Measurements from ENCODE around the gene C1QC. TPM values are rescaled to one million over a fixed set of nuclear protein-coding genes. Genes with fewer than 3 reads are reported as not detected.

C1QC gene
- total and polyA plus RNA-seq, 11 donors, result 13.9 to 674 (median 50.0) TPM

DNA sequence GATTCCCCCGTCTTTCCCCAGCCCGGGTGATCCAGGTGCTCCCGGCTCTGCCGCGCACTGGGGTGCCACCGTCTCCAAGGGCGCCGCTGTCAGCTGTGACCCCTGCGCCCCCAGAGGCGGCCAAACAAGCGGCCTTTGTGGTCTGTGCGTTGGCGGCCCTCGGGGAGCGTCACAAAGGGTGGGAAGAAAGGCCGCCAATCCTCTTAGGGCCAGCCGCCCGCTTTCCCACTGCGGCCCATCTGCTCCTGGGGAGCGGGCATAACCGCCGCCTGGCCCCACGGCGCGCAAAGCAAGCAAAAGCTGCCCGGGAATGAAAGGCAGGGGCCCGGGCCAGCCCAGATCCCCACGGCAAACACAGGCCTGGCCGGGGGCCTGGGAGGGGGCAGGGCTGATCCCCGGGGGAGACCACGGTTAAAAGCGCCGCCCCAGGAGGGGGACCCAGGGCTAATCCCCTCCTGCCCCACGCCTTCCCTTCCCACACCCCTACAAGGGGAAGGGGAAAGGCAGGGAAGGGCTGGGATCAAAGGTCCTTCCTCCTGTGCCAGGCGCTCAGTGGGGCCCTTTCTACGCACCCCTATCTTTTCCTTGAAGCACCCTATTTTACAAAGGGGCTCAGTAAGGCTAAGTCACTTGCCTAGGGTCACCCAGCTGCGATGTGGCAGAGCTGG, 33.6 kb downstream of the C1QC start:
- 64 to 67% (median 65%) methylated on average over 20 to 37 of the region's 37 CpGs for whole genome bisulfite sequencing, 4 donors
- Histone ChIP-seq H3K9me3 (no peaks in the 10 kb centered on the region), H3K27me3 (peaks cover 2 to 45% (median 16%) of the 10 kb centered on the region in 9 donors), H3K36me3 (no peaks in the 10 kb centered on the region), H3K27ac (no peak overlapping the region), H3K4me3 (no peak overlapping the region), H3K4me1 (no peaks in the 10 kb centered on the region)
- no peak for TF ChIP-seq POLR2A (IDR thresholded peaks at IDR 0.05)
- TF ChIP-seq, protein P1, sequence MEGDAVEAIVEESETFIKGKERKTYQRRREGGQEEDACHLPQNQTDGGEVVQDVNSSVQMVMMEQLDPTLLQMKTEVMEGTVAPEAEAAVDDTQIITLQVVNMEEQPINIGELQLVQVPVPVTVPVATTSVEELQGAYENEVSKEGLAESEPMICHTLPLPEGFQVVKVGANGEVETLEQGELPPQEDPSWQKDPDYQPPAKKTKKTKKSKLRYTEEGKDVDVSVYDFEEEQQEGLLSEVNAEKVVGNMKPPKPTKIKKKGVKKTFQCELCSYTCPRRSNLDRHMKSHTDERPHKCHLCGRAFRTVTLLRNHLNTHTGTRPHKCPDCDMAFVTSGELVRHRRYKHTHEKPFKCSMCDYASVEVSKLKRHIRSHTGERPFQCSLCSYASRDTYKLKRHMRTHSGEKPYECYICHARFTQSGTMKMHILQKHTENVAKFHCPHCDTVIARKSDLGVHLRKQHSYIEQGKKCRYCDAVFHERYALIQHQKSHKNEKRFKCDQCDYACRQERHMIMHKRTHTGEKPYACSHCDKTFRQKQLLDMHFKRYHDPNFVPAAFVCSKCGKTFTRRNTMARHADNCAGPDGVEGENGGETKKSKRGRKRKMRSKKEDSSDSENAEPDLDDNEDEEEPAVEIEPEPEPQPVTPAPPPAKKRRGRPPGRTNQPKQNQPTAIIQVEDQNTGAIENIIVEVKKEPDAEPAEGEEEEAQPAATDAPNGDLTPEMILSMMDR (IDR thresholded peaks at IDR 0.05), result no peak
- ATAC-seq, result no peak
- DNase-seq, result no peak
- intact Hi-C loops (cut with DNase I), result loop anchor here in 1 of 10 donors (10.0 kb wide), 1 partner anchor 248 kb away; no protein-coding TSS in a partner anchor

DNA sequence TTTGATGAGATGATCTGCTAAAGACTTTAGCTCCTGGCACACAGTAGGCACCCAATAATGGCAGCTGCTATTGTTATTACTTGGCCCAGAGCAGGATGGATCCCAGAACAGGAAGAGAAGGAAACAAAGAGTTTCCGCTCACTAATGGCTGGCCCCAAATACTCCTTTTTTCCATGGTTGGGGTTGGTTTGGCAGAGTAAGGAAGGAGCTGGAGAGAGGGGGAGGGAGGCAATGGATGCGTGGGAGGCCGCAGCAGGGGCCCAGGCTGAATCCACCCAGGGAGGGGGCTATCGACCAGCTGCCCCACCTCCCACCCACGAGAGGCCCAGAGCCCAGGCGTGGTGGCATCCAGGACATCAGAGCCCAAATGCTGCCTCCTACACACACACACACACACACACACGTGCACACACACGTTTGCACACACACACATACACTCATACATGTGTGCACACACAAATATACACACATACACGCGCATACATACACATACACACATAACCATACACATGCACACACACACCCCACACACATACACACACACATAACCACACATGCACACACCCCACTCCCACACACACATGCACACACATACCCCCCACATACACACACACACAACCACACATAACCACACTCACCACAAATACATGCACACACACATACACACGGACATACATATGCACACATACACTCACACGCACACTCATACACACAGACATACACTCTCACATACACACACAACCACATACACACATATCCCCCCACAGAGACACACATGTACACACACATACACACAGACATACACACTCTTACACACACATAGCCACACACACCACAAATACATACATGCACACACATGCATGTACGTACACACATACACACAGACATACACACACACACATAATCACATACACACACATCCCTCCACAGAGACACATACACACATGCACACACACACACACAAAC, 34.8 kb downstream of the C1QC start:
- DNase-seq, result no peak
- peaks cover 0 to 33% (median 13%) of the 10 kb centered on the region in 9 donors for H3K27me3 ChIP-seq
- intact Hi-C loops (cut with DNase I), result loop anchor here in 1 of 10 donors (10.0 kb wide), 1 partner anchor 247 kb away; no protein-coding TSS in a partner anchor

DNA sequence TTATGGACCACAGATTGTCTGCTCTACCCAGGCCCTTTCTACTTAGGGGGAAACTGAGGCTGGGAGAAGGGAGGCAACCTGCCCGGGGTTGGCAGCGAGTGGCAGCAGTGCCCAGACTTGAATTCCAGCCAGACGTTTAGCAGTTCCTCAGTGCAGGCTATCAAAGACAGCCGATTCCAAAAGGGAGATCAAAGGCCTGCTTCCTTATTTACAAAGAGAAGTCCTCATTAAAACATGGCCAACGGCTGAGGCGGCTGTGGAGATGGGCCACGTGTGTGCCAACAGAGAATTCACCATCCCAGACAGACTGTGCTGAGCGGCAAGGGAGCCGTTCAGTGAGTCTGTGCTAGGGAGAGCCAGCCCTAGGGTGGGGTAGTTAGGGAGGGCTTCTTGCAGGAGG, 37.3 kb downstream of the C1QC start:
- no peak for DNase-seq

More for the DNA sequence above, 34.8 kb downstream of the C1QC start:
- Histone ChIP-seq H3K4me3 (no peak overlapping the region), H3K36me3 (no peaks in the 10 kb centered on the region), H3K4me1 (no peaks in the 10 kb centered on the region), H3K9me3 (no peaks in the 10 kb centered on the region), H3K27ac (no peak overlapping the region)
- ATAC-seq, result no peak
- no peak for TF ChIP-seq POLR2A (IDR thresholded peaks at IDR 0.05)
- TF ChIP-seq, protein P1 (IDR thresholded peaks at IDR 0.05), result no peak
- 64 to 80% (median 71%) methylated on average over 13 of the region's 13 CpGs for WGBS, 4 donors

More for the DNA sequence above, 37.3 kb downstream of the C1QC start:
- no peak overlapping the region for H3K4me3 ChIP-seq
- no peaks in the 10 kb centered on the region for H3K4me1 ChIP-seq
- no peak for ATAC-seq
- H3K27ac ChIP-seq, result no peak overlapping the region
- 66 to 72% (median 70%) methylated on average over 4 to 9 of the region's 9 CpGs for WGBS, 4 donors
- H3K9me3 ChIP-seq, result no peaks in the 10 kb centered on the region
- intact Hi-C loops (cut with DNase I), result no loop called here
- TF ChIP-seq, protein P1 (IDR thresholded peaks at IDR 0.05), result no peak
- no peak for TF ChIP-seq POLR2A (IDR thresholded peaks at IDR 0.05)
- H3K36me3 ChIP-seq, result no peaks in the 10 kb centered on the region
- peaks cover 0 to 36% (median 11%) of the 10 kb centered on the region in 9 donors for H3K27me3 ChIP-seq
